IMR-90 (cell line): ENCODE results near the gene NPAS1. TPM values are rescaled to one million over a fixed set of nuclear protein-coding genes. Genes with fewer than 3 reads are reported as not detected.

Source experiments
- ATAC-seq: fragments of 200-7000 bp; cut with Tn5 transposase; 2 replicates; pipeline ENCODE4 v1.9.1; 2020; ENCODE audit warnings: low read depth, mild to moderate bottlenecking, moderate library complexity
- BruUV-seq: library from RNA; stranded (reverse); fragments of 400-500 nt; replicated peaks from 2 replicates; lab custom pipeline; 2021; lab: Mats Ljungman, UMichigan
- CTCF ChIA-PET: fragments of 300-600 bp; formaldehyde crosslinking; extraction: SDS; loops from one replicate; lab custom pipeline; 2021; ENCODE audit warnings: antibody characterized with exemption; lab: Yijun Ruan, JAX
- POLR2A ChIA-PET: fragments of 300-600 bp; sonication (Branson Sonifier 250); formaldehyde crosslinking; loops from one replicate; lab custom pipeline; 2022; ENCODE audit warnings: antibody characterized with exemption; ENCODE audit not compliant: unreplicated experiment; lab: Charles Lee
- DNase-seq: peaks from one replicate; pipeline ENCODE4 v3.0.0; 2013
- H2AFZ ChIP-seq: replicated peaks from 2 replicates; pipeline ENCODE3; 2013; ENCODE audit warnings: low read length, mild to moderate bottlenecking; ENCODE audit not compliant: poor library complexity
- H2AK5ac ChIP-seq: 2 replicates; pipeline ENCODE4 v1.6.1; 2013; ENCODE audit warnings: low read depth, low read length, inconsistent platforms
- H2AK9ac ChIP-seq: replicated peaks from 2 replicates; pipeline ENCODE3; 2013; ENCODE audit warnings: mild to moderate bottlenecking, low read depth, low read length, moderate library complexity; ENCODE audit not compliant: poor library complexity
- H2BK120ac ChIP-seq: 2 replicates; pipeline ENCODE4 v1.6.1; 2013; ENCODE audit warnings: low read depth, low read length, inconsistent platforms
- H2BK15ac ChIP-seq: 3 replicates; pipeline ENCODE4 v1.6.1; 2013; ENCODE audit warnings: low read depth, low read length, inconsistent platforms
- H2BK20ac ChIP-seq: 2 replicates; pipeline ENCODE4 v1.6.1; 2013; ENCODE audit warnings: low read depth, mild to moderate bottlenecking, inconsistent platforms, low read length, moderate library complexity
- H2BK5ac ChIP-seq: 2 replicates; pipeline ENCODE4 v1.6.1; 2013; ENCODE audit warnings: mild to moderate bottlenecking, low read depth, low read length, inconsistent platforms; ENCODE audit not compliant: poor library complexity, severe bottlenecking
- H3K14ac ChIP-seq: replicated peaks from 2 replicates; pipeline ENCODE4 v1.6.1; 2013; ENCODE audit warnings: low read depth, low read length, inconsistent platforms
- H3K18ac ChIP-seq: 2 replicates; pipeline ENCODE4 v1.6.1; 2013; ENCODE audit warnings: low read depth, low read length, control low read depth
- H3K23ac ChIP-seq: 2 replicates; pipeline ENCODE4 v1.6.1; 2013; ENCODE audit warnings: low read depth, low read length, inconsistent platforms
- H3K27ac ChIP-seq: 2 replicates; pipeline ENCODE4 v1.5.1; 2013; ENCODE audit warnings: mild to moderate bottlenecking, control low read depth, low read length; ENCODE audit not compliant: insufficient read depth
- H3K27me3 ChIP-seq: 2 replicates; pipeline ENCODE4 v1.6.1; 2013; ENCODE audit warnings: low read length; ENCODE audit not compliant: control insufficient read depth, insufficient read depth
- H3K36me3 ChIP-seq: 2 replicates; pipeline ENCODE4 v1.6.1; 2013; ENCODE audit warnings: low read length, mixed read lengths; ENCODE audit not compliant: control insufficient read depth, insufficient read depth
- H3K4ac ChIP-seq: 2 replicates; pipeline ENCODE4 v1.6.1; 2013; ENCODE audit warnings: low read depth, low read length, inconsistent platforms
- H3K4me1 ChIP-seq: 2 replicates; pipeline ENCODE4 v1.6.1; 2013; ENCODE audit warnings: low read length, mixed read lengths; ENCODE audit not compliant: control insufficient read depth, insufficient read depth
- H3K4me2 ChIP-seq: 2 replicates; pipeline ENCODE4 v1.6.1; 2013; ENCODE audit warnings: low read depth, mild to moderate bottlenecking, control low read depth, low read length, moderate library complexity
- H3K4me3 ChIP-seq: 2 replicates; pipeline ENCODE4 v1.5.1; 2013; ENCODE audit warnings: low read depth, mild to moderate bottlenecking, control low read depth, low read length, moderate library complexity; ENCODE audit not compliant: insufficient read depth
- H3K56ac ChIP-seq: 2 replicates; pipeline ENCODE4 v1.6.1; 2013; ENCODE audit warnings: low read length, inconsistent platforms; ENCODE audit not compliant: insufficient read depth; ENCODE audit errors: extremely low read depth
- H3K79me1 ChIP-seq, 2 experiments: 2 replicates each; pipeline ENCODE4 v1.6.1; 2013; ENCODE audit warnings: low read length in 2 of 2, inconsistent platforms in 1 of 2, low read depth in 1 of 2
- H3K9ac ChIP-seq: 2 replicates; pipeline ENCODE4 v1.6.1; 2013; ENCODE audit warnings: low read depth, low read length, control low read depth
- H3K9me1 ChIP-seq: 2 replicates; pipeline ENCODE4 v1.6.1; 2013; ENCODE audit warnings: low read length, inconsistent platforms; ENCODE audit not compliant: insufficient read depth
- H3K9me3 ChIP-seq: 2 replicates; pipeline ENCODE4 v1.6.1; 2013; ENCODE audit warnings: low read length; ENCODE audit not compliant: control insufficient read depth, insufficient read depth
- H4K20me1 ChIP-seq: 2 replicates; pipeline ENCODE4 v1.6.1; 2013; ENCODE audit warnings: low read length, inconsistent platforms; ENCODE audit not compliant: insufficient read depth
- H4K5ac ChIP-seq: 2 replicates; pipeline ENCODE4 v1.6.1; 2013; ENCODE audit warnings: mild to moderate bottlenecking, low read depth, low read length, control low read depth
- H4K8ac ChIP-seq, 2 experiments: 2 replicates each; pipeline ENCODE4 v1.6.1; 2013; ENCODE audit warnings: low read depth in 2 of 2, low read length in 2 of 2, control low read depth in 1 of 2, inconsistent platforms in 1 of 2
- H4K91ac ChIP-seq: 2 replicates; pipeline ENCODE4 v1.6.1; 2013; ENCODE audit warnings: low read depth, low read length, inconsistent platforms; ENCODE audit not compliant: insufficient read depth
- BHLHE40 ChIP-seq: fragments of 150-350 bp; IDR thresholded peaks from 2 replicates; pipeline ENCODE4 v1.6.1; 2016; ENCODE audit warnings: mild to moderate bottlenecking, low read depth, low read length
- CEBPB ChIP-seq: IDR thresholded peaks from 2 replicates; pipeline ENCODE4 v1.6.1; 2012; ENCODE audit warnings: low read depth, low read length, improper control_type of control experiment
- CTCF ChIP-seq: conservative IDR thresholded peaks from 2 replicates; pipeline ENCODE4 v1.5.1; 2012; ENCODE audit warnings: mild to moderate bottlenecking, low read depth, low read length, improper control_type of control experiment
- ELK1 ChIP-seq: fragments of 150-350 bp; IDR thresholded peaks from 2 replicates; pipeline ENCODE4 v1.6.1; 2016; ENCODE audit warnings: low read depth, mild to moderate bottlenecking, low read length, moderate library complexity, borderline replicate concordance
- FOS ChIP-seq: fragments of 150-350 bp; IDR thresholded peaks from 2 replicates; pipeline ENCODE4 v1.6.1; 2016; ENCODE audit warnings: low read depth, low read length
- MAFK ChIP-seq: IDR thresholded peaks from 2 replicates; pipeline ENCODE4 v1.6.1; 2012; ENCODE audit warnings: low read depth, low read length, improper control_type of control experiment
- MXI1 ChIP-seq: IDR thresholded peaks from 2 replicates; pipeline ENCODE4 v1.6.1; 2012; ENCODE audit warnings: low read depth, mild to moderate bottlenecking, low read length, moderate library complexity, borderline replicate concordance
- NFE2L2 ChIP-seq: fragments of 150-350 bp; IDR thresholded peaks from 2 replicates; pipeline ENCODE4 v1.6.1; 2016; ENCODE audit warnings: low read depth, mild to moderate bottlenecking, low read length
- POLR2A ChIP-seq: IDR thresholded peaks from 2 replicates; pipeline ENCODE4 v1.6.1; 2012; ENCODE audit warnings: mild to moderate bottlenecking, low read depth, low read length
- RAD21 ChIP-seq: IDR thresholded peaks from 2 replicates; pipeline ENCODE4 v1.6.1; 2012; ENCODE audit warnings: low read length, improper control_type of control experiment
- RFX5 ChIP-seq: IDR thresholded peaks from 2 replicates; pipeline ENCODE4 v1.8.0; 2012; ENCODE audit warnings: low read depth, mild to moderate bottlenecking, low read length, moderate library complexity
- SMC3 ChIP-seq: fragments of 150-350 bp; IDR thresholded peaks from 2 replicates; pipeline ENCODE4 v1.6.1; 2016; ENCODE audit warnings: low read depth, mild to moderate bottlenecking, antibody characterized with exemption, low read length, moderate library complexity
- USF2 ChIP-seq: fragments of 150-350 bp; IDR thresholded peaks from 2 replicates; pipeline ENCODE4 v1.6.1; 2017; ENCODE audit warnings: mild to moderate bottlenecking, antibody characterized with exemption, low read length, low read depth
- WGBS, 2 experiments: methylation state at CpG; one replicate each; pipeline versions ENCODE4 v1.1.5 to v1.1.7; 2013; ENCODE audit warnings: missing lambda C conversion rate in 2 of 2; ENCODE audit not compliant: insufficient read length in 1 of 2; ENCODE audit errors: extremely low coverage in 2 of 2; 5-methylcytosine and 5-hydroxymethylcytosine counted together
- dilution Hi-C: fragments of 300-500 bp; cut with HindIII; formaldehyde crosslinking; loops from one replicate; pipeline ENCODE4 v1.14.3; 2018; ENCODE audit warnings: low sequenced_read_pairs; ENCODE audit not compliant: unreplicated experiment
- in situ Hi-C: fragments of 300-500 bp; cut with MboI; formaldehyde crosslinking; loops from 3 replicates; pipeline ENCODE4 v1.14.3; 2019; ENCODE audit warnings: low sequenced_read_pairs, inconsistent platforms, mixed read lengths
- intact Hi-C: fragments of 100-400 bp; cut with micrococcal nuclease; formaldehyde crosslinking; loops from 2 replicates; pipeline ENCODE4 v1.10.0; 2022
- polyA plus RNA-seq, 3 experiments: library from polyadenylated mRNA; depleted of rRNA; stranded (reverse); fragments of >200 nt; gene quantifications; 2 replicates each; pipeline ENCODE4 v1.2.3, GENCODE V29; 2012; ENCODE audit warnings: low replicate concordance in 1 of 3
- total RNA-seq: library from RNA; depleted of rRNA; stranded (reverse); fragments of >200 nt; gene quantifications from 2 replicates; pipeline ENCODE4 v1.2.3, GENCODE V29; 2012

Gene NPAS1
- total and polyA plus RNA-seq, 2 of the 4 experiments (the other 2 are of a cell fraction): 0.36 to 5.7 TPM

DNA sequence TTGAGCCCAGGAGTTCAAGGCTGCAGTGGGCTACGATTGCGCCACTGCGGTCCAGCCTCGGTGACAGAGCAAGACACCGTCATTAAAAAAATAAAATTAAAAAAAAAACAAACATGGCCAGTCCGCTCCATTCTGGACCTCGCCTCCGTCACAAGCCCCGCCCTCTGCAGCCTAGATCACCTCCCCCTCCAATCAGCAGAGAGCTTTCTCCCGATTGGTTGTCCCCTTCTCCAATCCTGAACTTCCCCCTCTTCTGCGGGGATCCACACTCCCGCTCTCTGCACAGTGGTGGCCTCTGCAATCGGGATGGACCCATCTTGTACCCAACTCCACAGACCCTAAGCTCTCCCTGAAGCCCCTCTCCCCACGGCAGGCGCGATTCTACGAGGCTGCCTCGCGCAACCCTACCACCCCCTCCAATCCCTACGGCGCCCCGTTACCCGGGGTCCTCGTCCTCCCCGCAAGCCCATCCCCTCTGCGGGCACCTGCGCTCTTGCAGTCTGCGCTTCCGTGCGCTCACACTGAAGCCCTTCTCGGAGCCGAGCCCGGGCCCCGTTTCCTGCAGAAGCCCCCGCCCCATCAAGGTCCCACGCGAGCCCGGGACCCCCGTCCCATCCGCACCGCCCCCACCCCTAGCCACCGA is 28.2 kb downstream of the NPAS1 start:
- Histone ChIP-seq H3K9me1 (no peaks in the 10 kb centered on the region), H2AK5ac (peak overlapping the region; percentile 26; the same call in 1 of the 2 replicates), H2AK9ac (peak overlapping the region; percentile 89), H3K4me1 (no peaks in the 10 kb centered on the region), H3K23ac (peak overlapping the region; percentile 20; the same call in 1 of the 2 replicates), H3K9ac (no peak overlapping the region), H4K20me1 (peaks cover 6% of the 10 kb centered on the region; the same call in 1 of the 2 replicates), H4K91ac (no peak overlapping the region; the same call in 1 of the 2 replicates), H3K79me1 (peaks cover 0 to 21% of the 10 kb centered on the region in 2 experiments; a peak in 3 of 4 replicates), H3K27ac (no peak overlapping the region; the same call in 1 of the 2 replicates), H3K4me2 (peak overlapping the region; percentile 70), H4K8ac (peak overlapping the region in 1 of 2 experiments; percentile 73; a peak in 3 of 4 replicates), H3K56ac (no peak overlapping the region), H2AFZ (peak overlapping the region; percentile 98), H3K27me3 (no peaks in the 10 kb centered on the region), H2BK20ac (no peak overlapping the region), H3K4ac (no peak overlapping the region), H4K5ac (0 out of 2 replicates have a peak overlapping the region, but pooled peaks have one; percentile 6), H2BK5ac (no peak overlapping the region), H3K36me3 (no peaks in the 10 kb centered on the region), H3K18ac (no peak overlapping the region), H2BK120ac (no peak overlapping the region), H2BK15ac (0 out of 3 replicates have a peak overlapping the region, but pooled peaks have one; percentile 10), H3K4me3 (peak overlapping the region; percentile 55), H3K14ac (peak overlapping the region; percentile 21; the same call in 1 of the 2 replicates), H3K9me3 (no peaks in the 10 kb centered on the region)
- ATAC-seq: peak; percentile 80
- intact Hi-C loops: no loop called here
- no peak for TF ChIP-seq FOS
- no peak for TF ChIP-seq BHLHE40
- TF ChIP-seq USF2: 0 out of 2 replicates have a peak, but pooled peaks have one; percentile 2
- no peak for TF ChIP-seq RFX5
- no peak for TF ChIP-seq MAFK
- TF ChIP-seq ELK1: no peak
- no peak for TF ChIP-seq CTCF
- TF ChIP-seq MXI1: no peak
- no peak for TF ChIP-seq NFE2L2
- TF ChIP-seq RAD21: no peak
- peak; percentile 77 for TF ChIP-seq CEBPB
- TF ChIP-seq SMC3: no peak
- no peak for TF ChIP-seq POLR2A
- dilution Hi-C loops: no loop called here
- BruUV-seq: no TSS peak
- ChIA-PET CTCF (interaction anchor here (1.0 kb wide), 1 partner anchor 12 kb away, joined by 3 read pairs; no protein-coding TSS in a partner anchor), POLR2A (no interaction called here)
- in situ Hi-C loops: no loop called here
- WGBS, 2 experiments: 1% methylated on average over 17 of the region's 42 CpGs; no CpG with 5 or more reads in 1 of the 2 experiments
- peak; percentile 91 for DNase-seq
